CD4-positive, alpha-beta T cell treated with Interleukin-17A for 1 hour (primary cell): Measurements from ENCODE around the gene UBE2J2.
"Not testable (repeated sequence)": the region's sequence is repeated elsewhere in the genome, so short reads cannot be mapped to it uniquely, and the experiment has no call there.

Source experiments
- DNase-seq: peaks from one replicate; pipeline ENCODE4 v3.0.0-alpha.2; 2020

The UBE2J2 gene

GRCh38 chr1:1253972-1254666 is 19.5 kb downstream of the UBE2J2 start:
- DNase-seq = no peak

- DNase-seq = no peak
Observed at GRCh38 chr1:1253314-1253713, 20.3 kb downstream of the UBE2J2 start.

- DNase-seq = peak; percentile 70
Observed at GRCh38 chr1:1250786-1251284, 22.8 kb downstream of the UBE2J2 start.

- not testable (repeated sequence) for DNase-seq
Observed at GRCh38 chr1:1248009-1248913, 25.4 kb downstream of the UBE2J2 start.

- no peak for DNase-seq
Observed at GRCh38 chr1:1247341-1247913, 26.2 kb downstream of the UBE2J2 start.

GRCh38 chr1:1246577-1247340 is 26.9 kb downstream of the UBE2J2 start, which contains the start of gene C1QTNF12:
C1QTNF12 (minus strand) TSS chr1:1246722; CDS start chr1:1246690, 32 bp downstream.
- no peak for DNase-seq

GRCh38 chr1:1245817-1246576 is 27.7 kb downstream of the UBE2J2 start:
- DNase-seq = no peak

GRCh38 chr1:1245178-1245816 is 28.4 kb downstream of the UBE2J2 start:
- no peak for DNase-seq

- no peak for DNase-seq
Observed at GRCh38 chr1:1244192-1244811, 29.4 kb downstream of the UBE2J2 start.

- DNase-seq = no peak
Observed at GRCh38 chr1:1243807-1244191, 29.9 kb downstream of the UBE2J2 start.

- no peak for DNase-seq
Observed at GRCh38 chr1:1243266-1243660, 30.4 kb downstream of the UBE2J2 start.

- DNase-seq = no peak
Observed at GRCh38 chr1:1242461-1243265, 31.0 kb downstream of the UBE2J2 start.

GRCh38 chr1:1241588-1242219 is 31.9 kb downstream of the UBE2J2 start:
- DNase-seq = no peak

- DNase-seq = no peak
Observed at GRCh38 chr1:1240822-1241587, 32.6 kb downstream of the UBE2J2 start.

- no peak for DNase-seq
Observed at GRCh38 chr1:1240348-1240732, 33.3 kb downstream of the UBE2J2 start.

GRCh38 chr1:1239614-1240347 is 33.9 kb downstream of the UBE2J2 start:
- no peak for DNase-seq

- DNase-seq = no peak
Observed at GRCh38 chr1:1239227-1239613, 34.4 kb downstream of the UBE2J2 start.

- DNase-seq = no peak
Observed at GRCh38 chr1:1238702-1239178, 34.9 kb downstream of the UBE2J2 start.
